Measurements from ENCODE around the gene CD93. TPM values are rescaled to one million over a fixed set of nuclear protein-coding genes. Genes with fewer than 3 reads are reported as not detected.

Gene CD93
- total RNA-seq, 1 experiment from 2014 or later = not detected

Other genes starting within 250 kb of the CD93 start
- gene SSTR4, start 51.0 kb downstream of the CD93 start, total RNA-seq (2014; rRNA removed) = not detected in 2 replicates
- 3.1 and 4.5 TPM in 2 replicates for gene THBD, start 36.7 kb downstream of the CD93 start, total RNA-seq (2014; rRNA removed)